Neuronal stem cell (in vitro differentiated cells): Measurements from ENCODE around the gene INHBB.

ENCODE experiments used
- DNase-seq: peaks from one replicate; pipeline ENCODE4 v3.0.0-alpha.2; 2013; ENCODE audit warnings: low spot score
- H2AFZ ChIP-seq: one replicate; pipeline ENCODE4 v1.6.1; 2013; ENCODE audit warnings: mild to moderate bottlenecking, low read length, inconsistent platforms
- H2AK5ac ChIP-seq: 2 replicates; pipeline ENCODE4 v1.6.1; 2013; ENCODE audit warnings: low read depth, mild to moderate bottlenecking, inconsistent platforms, low read length, moderate library complexity, mixed read lengths
- H2BK120ac ChIP-seq: 2 replicates; pipeline ENCODE4 v1.6.1; 2013; ENCODE audit warnings: low read depth, mild to moderate bottlenecking, inconsistent platforms, low read length, moderate library complexity, mixed read lengths
- H2BK12ac ChIP-seq: one replicate; pipeline ENCODE4 v1.6.1; 2013; ENCODE audit warnings: low read length, inconsistent platforms
- H2BK15ac ChIP-seq: 2 replicates; pipeline ENCODE4 v1.6.1; 2013; ENCODE audit warnings: mild to moderate bottlenecking, low read length, inconsistent platforms, mixed read lengths
- H2BK5ac ChIP-seq: one replicate; pipeline ENCODE4 v1.6.1; 2013; ENCODE audit warnings: inconsistent platforms, mild to moderate bottlenecking, low read length, moderate library complexity
- H3K14ac ChIP-seq: one replicate; pipeline ENCODE4 v1.6.1; 2013; ENCODE audit warnings: low read length, inconsistent platforms
- H3K18ac ChIP-seq: 2 replicates; pipeline ENCODE4 v1.6.1; 2013; ENCODE audit warnings: low read length, inconsistent platforms
- H3K23ac ChIP-seq: 2 replicates; pipeline ENCODE4 v1.6.1; 2013; ENCODE audit warnings: low read depth, mild to moderate bottlenecking, mixed read lengths, low read length, inconsistent platforms; ENCODE audit not compliant: poor library complexity
- H3K27ac ChIP-seq: replicated peaks from 3 replicates; pipeline ENCODE4 v1.5.1; 2013; ENCODE audit warnings: low read length, inconsistent platforms
- H3K27me3 ChIP-seq, 3 experiments: 2 replicates each; pipeline ENCODE4 v1.6.1; 2013; ENCODE audit warnings: low read length in 3 of 3, mild to moderate bottlenecking in 2 of 3, inconsistent platforms in 1 of 3, low read depth in 1 of 3, mixed read lengths in 1 of 3, moderate library complexity in 1 of 3; ENCODE audit not compliant: control insufficient read depth in 3 of 3, insufficient read depth in 3 of 3
- H3K36me3 ChIP-seq, 2 donors: replicated peaks in 1 of 2; 2 replicates each; pipeline ENCODE4 v1.6.1; 2013; ENCODE audit warnings: low read length in 2 of 2; ENCODE audit not compliant: control insufficient read depth in 2 of 2, insufficient read depth in 2 of 2
- H3K4ac ChIP-seq: 2 replicates; pipeline ENCODE4 v1.6.1; 2013; ENCODE audit warnings: inconsistent platforms, mild to moderate bottlenecking, low read length, moderate library complexity
- H3K4me1 ChIP-seq, 2 donors: 1 replicate in 1 of 2; 2 replicates in 1 of 2; pipeline ENCODE4 v1.6.1; 2013; ENCODE audit warnings: low read length in 2 of 2, low read depth in 1 of 2; ENCODE audit not compliant: control insufficient read depth in 2 of 2, insufficient read depth in 1 of 2
- H3K4me2 ChIP-seq: one replicate; pipeline ENCODE4 v1.6.1; 2013; ENCODE audit warnings: mild to moderate bottlenecking, low read length, inconsistent platforms; ENCODE audit not compliant: insufficient read depth, poor library complexity, severe bottlenecking
- H3K4me3 ChIP-seq, 2 donors: 2 replicates each; pipeline ENCODE4 v1.5.1; 2013; ENCODE audit warnings: low read length in 2 of 2, mild to moderate bottlenecking in 2 of 2, inconsistent platforms in 1 of 2, moderate library complexity in 1 of 2
- H3K79me1 ChIP-seq: one replicate; pipeline ENCODE4 v1.6.1; 2013; ENCODE audit warnings: low read depth, mild to moderate bottlenecking, inconsistent platforms, low read length, moderate library complexity
- H3K9ac ChIP-seq: one replicate; pipeline ENCODE4 v1.6.1; 2013; ENCODE audit warnings: mild to moderate bottlenecking, low read depth, low read length, inconsistent platforms; ENCODE audit not compliant: poor library complexity
- H3K9me3 ChIP-seq, 2 donors: replicated peaks in 1 of 2; 2 replicates each; pipeline versions ENCODE3 to v1.6.1; 2013; ENCODE audit warnings: low read length in 2 of 2, mild to moderate bottlenecking in 2 of 2, inconsistent platforms in 1 of 2, low read depth in 1 of 2, mixed read lengths in 1 of 2, moderate library complexity in 1 of 2; ENCODE audit not compliant: control insufficient read depth in 2 of 2, insufficient read depth in 1 of 2
- H4K8ac ChIP-seq: one replicate; pipeline ENCODE4 v1.6.1; 2013; ENCODE audit warnings: low read depth, mild to moderate bottlenecking, inconsistent platforms, low read length, moderate library complexity
- H4K91ac ChIP-seq: one replicate; pipeline ENCODE4 v1.6.1; 2013; ENCODE audit warnings: low read length, low read depth, mild to moderate bottlenecking, inconsistent platforms; ENCODE audit not compliant: poor library complexity
- WGBS, 2 donors: extraction: QIAGEN DNeasy Blood & Tissue Kit; methylation state at CpG; one replicate each; pipeline ENCODE4 v1.1.7; 2013; ENCODE audit warnings: missing lambda C conversion rate in 2 of 2, mixed read lengths in 1 of 2; ENCODE audit not compliant: insufficient read length in 2 of 2, insufficient replicate concordance in 1 of 2; ENCODE audit errors: extremely low coverage in 2 of 2; 5-methylcytosine and 5-hydroxymethylcytosine counted together

Gene INHBB

DNA sequence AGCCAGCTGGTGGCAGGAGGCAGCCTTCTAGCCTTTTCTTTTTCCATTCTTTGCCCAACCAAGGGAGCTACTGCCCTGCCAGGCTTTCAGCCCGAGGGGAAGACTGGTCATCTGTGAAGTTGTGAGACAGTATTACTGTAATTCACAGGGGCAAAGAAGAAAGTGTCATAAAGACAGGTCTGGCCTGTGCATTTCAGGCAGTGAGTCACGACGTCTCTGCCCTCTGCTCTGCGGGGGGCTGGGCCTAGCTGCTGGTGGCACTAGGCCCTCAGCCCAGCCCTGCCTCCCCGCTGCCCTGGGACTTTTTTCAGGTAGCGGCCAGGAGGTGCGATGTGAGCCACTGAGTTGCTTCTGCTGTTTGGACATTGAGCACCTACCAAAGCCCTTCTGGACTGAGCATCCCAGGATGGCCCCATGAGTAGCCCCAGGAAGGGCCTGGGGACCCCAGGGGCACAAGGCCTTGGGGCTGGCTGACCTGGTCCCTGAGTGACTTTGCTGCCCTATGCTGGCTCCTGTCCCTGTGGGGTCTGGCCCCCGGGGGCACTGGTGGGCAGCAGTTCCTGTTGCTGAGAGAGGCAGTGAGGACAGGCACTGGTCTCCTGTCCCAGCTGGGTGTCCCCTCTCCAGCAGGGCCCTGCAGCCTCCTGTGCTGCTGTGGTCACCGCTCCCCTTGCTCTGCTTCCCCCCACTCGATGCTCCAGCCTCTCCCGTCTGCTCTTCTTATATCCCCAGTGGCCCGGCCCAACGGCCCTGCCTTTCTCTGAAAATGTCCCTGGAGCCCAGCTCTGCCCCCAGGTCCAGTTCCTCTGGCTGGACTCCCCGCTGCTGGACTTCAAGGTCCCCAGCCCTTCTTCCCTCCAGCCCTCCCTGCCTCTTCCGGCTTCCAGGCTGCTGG, 7.0 kb downstream of the INHBB start:
- H3K4me2 ChIP-seq: no peak overlapping the region
- WGBS, 2 donors: no CpG with 5 or more reads among the region's 15 CpGs
- no peak overlapping the region for H3K27ac ChIP-seq
- peak overlapping the region; percentile 44 for H3K18ac ChIP-seq
- peaks cover 5 to 10% of the 10 kb centered on the region in 2 donors for H3K4me1 ChIP-seq
- no peak overlapping the region for H3K4me3 ChIP-seq
- no peak for DNase-seq
- H3K36me3 ChIP-seq: no peaks in the 10 kb centered on the region
- H2AK5ac ChIP-seq: peak overlapping the region; percentile 45
- no peak overlapping the region for H4K91ac ChIP-seq
- H4K8ac ChIP-seq: no peak overlapping the region
- peak overlapping the region; percentile 18 for H3K23ac ChIP-seq
- no peak overlapping the region for H2BK15ac ChIP-seq
- H2BK12ac ChIP-seq: no peak overlapping the region
- no peak overlapping the region for H3K9ac ChIP-seq
- no peaks in the 10 kb centered on the region for H3K9me3 ChIP-seq
- no peak overlapping the region for H3K4ac ChIP-seq
- H3K79me1 ChIP-seq: no peaks in the 10 kb centered on the region
- no peak overlapping the region for H3K14ac ChIP-seq
- H3K27me3 ChIP-seq: peaks cover 8 to 86% (median 32%) of the 10 kb centered on the region in 3 experiments
- H2BK120ac ChIP-seq: no peak overlapping the region
- H2BK5ac ChIP-seq: no peak overlapping the region
- no peak overlapping the region for H2AFZ ChIP-seq

DNA sequence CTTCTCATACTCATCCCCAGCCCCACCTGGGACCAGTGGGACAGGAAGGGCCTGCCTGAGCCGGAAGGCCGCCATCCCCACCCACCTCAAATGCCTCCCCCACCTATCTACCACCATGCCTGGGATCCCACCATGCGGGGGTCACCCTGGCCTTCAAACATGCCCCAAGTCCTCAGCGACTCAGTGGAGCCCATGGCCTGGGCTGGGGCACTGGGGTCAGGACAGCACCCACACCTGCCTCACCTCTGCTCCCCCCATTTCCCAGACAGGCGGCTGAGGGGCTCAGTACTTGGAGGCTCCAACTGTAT, 7.6 kb downstream of the INHBB start:
- no peak overlapping the region for H3K9ac ChIP-seq
- peak overlapping the region; percentile 18 for H3K23ac ChIP-seq
- H3K27me3 ChIP-seq: peaks cover 5 to 85% (median 26%) of the 10 kb centered on the region in 3 experiments
- peak overlapping the region; percentile 69 for H2BK15ac ChIP-seq
- H3K4me1 ChIP-seq: peaks cover 5 to 10% of the 10 kb centered on the region in 2 donors
- no peak overlapping the region for H3K4me3 ChIP-seq
- H2BK12ac ChIP-seq: no peak overlapping the region
- no peak overlapping the region for H2BK120ac ChIP-seq
- no peak overlapping the region for H3K4ac ChIP-seq
- H3K18ac ChIP-seq: no peak overlapping the region
- H3K36me3 ChIP-seq: no peaks in the 10 kb centered on the region
- no peaks in the 10 kb centered on the region for H3K9me3 ChIP-seq
- H3K4me2 ChIP-seq: no peak overlapping the region
- no peak overlapping the region for H3K14ac ChIP-seq
- H2AFZ ChIP-seq: no peak overlapping the region
- H3K79me1 ChIP-seq: no peaks in the 10 kb centered on the region
- no peak overlapping the region for H2BK5ac ChIP-seq
- H4K8ac ChIP-seq: no peak overlapping the region
- peak overlapping the region; percentile 45 for H2AK5ac ChIP-seq
- no peak overlapping the region for H4K91ac ChIP-seq
- no peak overlapping the region for H3K27ac ChIP-seq
- no CpG with 5 or more reads among the region's 5 CpGs for WGBS, 2 donors
- DNase-seq: no peak

DNA sequence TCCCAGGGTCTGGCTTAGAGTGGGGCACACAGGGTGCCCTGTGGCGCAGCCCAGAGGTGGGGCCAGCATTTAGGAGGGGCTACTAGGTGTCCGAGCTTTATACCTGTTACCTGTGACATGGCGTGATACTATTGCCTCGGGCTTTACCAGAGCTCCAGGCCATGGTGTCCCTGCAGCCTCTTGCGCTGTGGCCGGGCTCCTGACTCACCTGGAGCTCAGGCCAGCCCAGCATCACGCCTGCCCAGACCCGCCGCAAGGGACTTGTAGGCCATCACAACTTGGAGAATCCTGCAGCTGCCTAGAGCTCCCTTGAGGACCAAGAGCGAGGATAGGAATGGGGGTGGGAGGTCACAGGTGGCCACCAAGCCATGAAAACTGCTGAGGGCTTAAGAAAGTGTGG, 8.0 kb downstream of the INHBB start:
- H4K8ac ChIP-seq: peak overlapping the region; percentile 4
- no peak overlapping the region for H3K4me3 ChIP-seq
- H2BK15ac ChIP-seq: peak overlapping the region; percentile 69
- H3K18ac ChIP-seq: no peak overlapping the region
- peaks cover 5 to 84% (median 22%) of the 10 kb centered on the region in 3 experiments for H3K27me3 ChIP-seq
- no peak overlapping the region for H4K91ac ChIP-seq
- no peaks in the 10 kb centered on the region for H3K36me3 ChIP-seq
- no peaks in the 10 kb centered on the region for H3K79me1 ChIP-seq
- no peak for DNase-seq
- no peaks in the 10 kb centered on the region for H3K9me3 ChIP-seq
- no peak overlapping the region for H3K4ac ChIP-seq
- peaks cover 5 to 10% of the 10 kb centered on the region in 2 donors for H3K4me1 ChIP-seq
- no peak overlapping the region for H3K23ac ChIP-seq
- H3K14ac ChIP-seq: peak overlapping the region; percentile 82
- H2AK5ac ChIP-seq: peak overlapping the region; percentile 45
- H2AFZ ChIP-seq: no peak overlapping the region
- peak overlapping the region; percentile 5 for H2BK5ac ChIP-seq
- H3K27ac ChIP-seq: no peak overlapping the region
- no CpG with 5 or more reads among the region's 10 CpGs for WGBS, 2 donors
- no peak overlapping the region for H2BK120ac ChIP-seq
- peak overlapping the region; percentile 4 for H3K4me2 ChIP-seq
- H3K9ac ChIP-seq: no peak overlapping the region
- no peak overlapping the region for H2BK12ac ChIP-seq

DNA sequence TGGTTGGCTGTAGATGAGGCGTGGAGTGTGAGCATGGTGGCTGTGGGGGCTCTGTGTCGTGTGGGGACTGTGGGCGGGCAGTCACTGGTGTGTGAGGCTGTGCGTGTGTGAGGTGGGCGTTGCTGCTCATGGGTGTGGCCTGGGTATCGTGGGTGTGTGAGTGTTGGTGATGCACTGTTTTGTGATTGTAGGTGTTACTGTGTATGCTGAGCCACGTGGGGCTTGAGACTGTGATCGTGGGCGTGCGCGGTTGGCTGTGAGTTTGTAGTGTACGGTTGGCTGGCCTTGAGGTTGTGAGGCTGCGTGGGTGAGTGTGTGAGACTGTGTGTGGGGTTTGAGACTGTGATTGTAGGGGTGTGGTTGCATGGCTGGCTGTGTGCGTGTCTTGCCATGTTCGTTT, 8.5 kb downstream of the INHBB start:
- H3K36me3 ChIP-seq: no peaks in the 10 kb centered on the region
- no peak overlapping the region for H2BK12ac ChIP-seq
- H4K8ac ChIP-seq: no peak overlapping the region
- no peaks in the 10 kb centered on the region for H3K9me3 ChIP-seq
- no peak overlapping the region for H3K27ac ChIP-seq
- H2AK5ac ChIP-seq: no peak overlapping the region
- peak overlapping the region; percentile 67 for H2BK15ac ChIP-seq
- no peak overlapping the region for H3K4me2 ChIP-seq
- WGBS, 2 donors: no CpG with 5 or more reads among the region's 15 CpGs
- H3K79me1 ChIP-seq: no peaks in the 10 kb centered on the region
- peak overlapping the region; percentile 71 for H3K18ac ChIP-seq
- H2AFZ ChIP-seq: no peak overlapping the region
- H3K4me1 ChIP-seq: peaks cover 5 to 8% of the 10 kb centered on the region in 2 donors
- no peak overlapping the region for H2BK120ac ChIP-seq
- H3K4ac ChIP-seq: peak overlapping the region; percentile 6
- DNase-seq: no peak
- H3K23ac ChIP-seq: peak overlapping the region; percentile 22
- H3K14ac ChIP-seq: peak overlapping the region; percentile 82
- H3K9ac ChIP-seq: peak overlapping the region; percentile 44
- H3K27me3 ChIP-seq: peaks cover under 1 to 83% (median 17%) of the 10 kb centered on the region in 3 experiments
- H3K4me3 ChIP-seq: peak overlapping the region in 1 of 2 donors; percentile 4
- H2BK5ac ChIP-seq: peak overlapping the region; percentile 5
- no peak overlapping the region for H4K91ac ChIP-seq
